ENCODE measurements around the gene ZBTB47.

Gene ZBTB47

GRCh38 chr3:42705058-42705767 is 51.7 kb downstream of the ZBTB47 start:
- H3K27ac ChIP-seq, result no peak overlapping the region
- no peak for DNase-seq (ENCODE audit: low read depth, low spot score)
- H3K4me3 ChIP-seq, result no peak overlapping the region
- H3K9ac ChIP-seq (ENCODE audit: insufficient read length), result no peak overlapping the region
- H3K36me3 ChIP-seq (ENCODE audit: insufficient read depth, low read length), result no peaks in the 10 kb centered on the region
- no peaks in the 10 kb centered on the region for H3K9me3 ChIP-seq (ENCODE audit: low read depth, low read length)
- no peak for TF ChIP-seq POLR2AphosphoS5 (IDR thresholded peaks at IDR 0.05; ENCODE audit: borderline replicate concordance, low read depth, low read length)
- no peak for TF ChIP-seq FOXP2 (optimal IDR thresholded peaks at IDR 0.05; ENCODE audit: control extremely low read depth, extremely low read length, insufficient read depth)
- TF ChIP-seq EZH2 (IDR thresholded peaks at IDR 0.05), result no peak

- Histone ChIP-seq H3K9ac (ENCODE audit: insufficient read length) (no peak overlapping the region), H3K36me3 (ENCODE audit: insufficient read depth, low read length) (no peaks in the 10 kb centered on the region), H3K27ac (no peak overlapping the region), H3K9me3 (ENCODE audit: low read depth, low read length) (no peaks in the 10 kb centered on the region), H3K4me3 (no peak overlapping the region)
- no peak for TF ChIP-seq POLR2AphosphoS5 (IDR thresholded peaks at IDR 0.05; ENCODE audit: borderline replicate concordance, low read depth, low read length)
- DNase-seq (ENCODE audit: low read depth, low spot score), result no peak
Observed at GRCh38 chr3:42705962-42706585, 52.6 kb downstream of the ZBTB47 start.

GRCh38 chr3:42706721-42707619 is 53.5 kb downstream of the ZBTB47 start:
- Histone ChIP-seq H3K9me3 (ENCODE audit: low read depth, low read length) (no peaks in the 10 kb centered on the region), H3K9ac (ENCODE audit: insufficient read length) (no peak overlapping the region), H3K4me3 (no peak overlapping the region), H3K36me3 (ENCODE audit: insufficient read depth, low read length) (no peaks in the 10 kb centered on the region), H3K27ac (no peak overlapping the region)
- TF ChIP-seq FOXP2 (optimal IDR thresholded peaks at IDR 0.05; ENCODE audit: control extremely low read depth, extremely low read length, insufficient read depth), result no peak
- TF ChIP-seq EZH2 (IDR thresholded peaks at IDR 0.05), result no peak
- no peak for TF ChIP-seq POLR2AphosphoS5 (IDR thresholded peaks at IDR 0.05; ENCODE audit: borderline replicate concordance, low read depth, low read length)
- DNase-seq (ENCODE audit: low read depth, low spot score), result no peak

- Histone ChIP-seq H3K36me3 (ENCODE audit: insufficient read depth, low read length) (no peaks in the 10 kb centered on the region), H3K9me3 (ENCODE audit: low read depth, low read length) (no peaks in the 10 kb centered on the region), H3K9ac (ENCODE audit: insufficient read length) (no peak overlapping the region), H3K27ac (no peak overlapping the region), H3K4me3 (no peak overlapping the region)
- TF ChIP-seq FOXP2 (optimal IDR thresholded peaks at IDR 0.05; ENCODE audit: control extremely low read depth, extremely low read length, insufficient read depth) (no peak), EZH2 (IDR thresholded peaks at IDR 0.05) (no peak), POLR2AphosphoS5 (IDR thresholded peaks at IDR 0.05; ENCODE audit: borderline replicate concordance, low read depth, low read length) (no peak)
- DNase-seq (ENCODE audit: low read depth, low spot score), result no peak
Observed at GRCh38 chr3:42707620-42708355, 54.3 kb downstream of the ZBTB47 start.

- DNase-seq (ENCODE audit: low read depth, low spot score), result no peak
- TF ChIP-seq POLR2AphosphoS5 (IDR thresholded peaks at IDR 0.05; ENCODE audit: borderline replicate concordance, low read depth, low read length) (no peak), FOXP2 (optimal IDR thresholded peaks at IDR 0.05; ENCODE audit: control extremely low read depth, extremely low read length, insufficient read depth) (no peak), EZH2 (IDR thresholded peaks at IDR 0.05) (no peak)
- no peak overlapping the region for H3K27ac ChIP-seq
- no peak overlapping the region for H3K9ac ChIP-seq (ENCODE audit: insufficient read length)
- H3K9me3 ChIP-seq (ENCODE audit: low read depth, low read length), result no peaks in the 10 kb centered on the region
- no peak overlapping the region for H3K4me3 ChIP-seq
- H3K36me3 ChIP-seq (ENCODE audit: insufficient read depth, low read length), result no peaks in the 10 kb centered on the region
Observed at GRCh38 chr3:42708611-42709151, 55.2 kb downstream of the ZBTB47 start.

- Histone ChIP-seq H3K4me3 (no peak overlapping the region), H3K9me3 (ENCODE audit: low read depth, low read length) (no peaks in the 10 kb centered on the region), H3K27ac (no peak overlapping the region), H3K9ac (ENCODE audit: insufficient read length) (no peak overlapping the region), H3K36me3 (ENCODE audit: insufficient read depth, low read length) (no peaks in the 10 kb centered on the region)
- no peak for DNase-seq (ENCODE audit: low read depth, low spot score)
- TF ChIP-seq POLR2AphosphoS5 (IDR thresholded peaks at IDR 0.05; ENCODE audit: borderline replicate concordance, low read depth, low read length), result no peak
- TF ChIP-seq EZH2 (IDR thresholded peaks at IDR 0.05), result no peak
- no peak for TF ChIP-seq FOXP2 (optimal IDR thresholded peaks at IDR 0.05; ENCODE audit: control extremely low read depth, extremely low read length, insufficient read depth)
Observed at GRCh38 chr3:42709621-42710020, 56.1 kb downstream of the ZBTB47 start.

- no peak for TF ChIP-seq POLR2AphosphoS5 (IDR thresholded peaks at IDR 0.05; ENCODE audit: borderline replicate concordance, low read depth, low read length)
- no peak for TF ChIP-seq EZH2 (IDR thresholded peaks at IDR 0.05)
- TF ChIP-seq FOXP2 (optimal IDR thresholded peaks at IDR 0.05; ENCODE audit: control extremely low read depth, extremely low read length, insufficient read depth), result no peak
- H3K4me3 ChIP-seq, result no peak overlapping the region
- no peak overlapping the region for H3K27ac ChIP-seq
- H3K9ac ChIP-seq (ENCODE audit: insufficient read length), result no peak overlapping the region
- H3K36me3 ChIP-seq (ENCODE audit: insufficient read depth, low read length), result no peaks in the 10 kb centered on the region
- no peak for DNase-seq (ENCODE audit: low read depth, low spot score)
- no peaks in the 10 kb centered on the region for H3K9me3 ChIP-seq (ENCODE audit: low read depth, low read length)
Observed at GRCh38 chr3:42710323-42711021, 57.0 kb downstream of the ZBTB47 start.

All from SK-N-MC (cell line).